Ascending aorta (tissue), 2 donors: ENCODE measurements around the gene ATPAF2. TPM values are rescaled to one million over a fixed set of nuclear protein-coding genes. Genes with fewer than 3 reads are reported as not detected.

Experiments
- DNase-seq, 2 donors: peaks; one replicate each; pipeline ENCODE4 v3.0.0-alpha.2; 2019; ENCODE audit warnings: low spot score in 2 of 2
- H3K27ac ChIP-seq, 2 donors: fragments of 200-600 bp; sonication (generic); one replicate each; pipeline ENCODE4 v1.5.1; 2016 to 2017; ENCODE audit warnings: mild to moderate bottlenecking in 1 of 2
- H3K27me3 ChIP-seq: fragments of 200-600 bp; sonication (generic); one replicate; pipeline ENCODE4 v1.5.1; 2017
- H3K36me3 ChIP-seq, 2 donors: fragments of 200-600 bp; sonication (generic); one replicate each; pipeline ENCODE4 v1.5.1; 2016
- H3K4me1 ChIP-seq, 2 donors: fragments of 200-600 bp; sonication (generic); one replicate each; pipeline ENCODE4 v1.5.1; 2016 to 2017; ENCODE audit warnings: mild to moderate bottlenecking in 1 of 2
- H3K4me3 ChIP-seq, 2 donors: fragments of 200-600 bp; sonication (generic); one replicate each; pipeline ENCODE4 v1.5.1; 2016 to 2017; ENCODE audit warnings: mild to moderate bottlenecking in 1 of 2
- H3K9me3 ChIP-seq, 2 donors: fragments of 200-600 bp; sonication (generic); one replicate each; pipeline ENCODE4 v1.5.1; 2016
- intact Hi-C: fragments of 100-400 bp; cut with DNase I; formaldehyde crosslinking; loops from one replicate; pipeline ENCODE4 v1.15.1; 2023
- total RNA-seq: library from RNA; depleted of rRNA; stranded (reverse); fragments of >200 nt; gene quantifications from one replicate; pipeline ENCODE4 v1.1.0, GENCODE V29; 2016
- TF ChIP-seq, protein P1 (sequence below), 3 experiments: fragments of 200-600 bp in 2 of 3; fragments of 450-650 bp in 1 of 3; sonication (generic) in 2 of 3; IDR thresholded peaks; one replicate each; pipeline ENCODE4 v1.5.1; 2016 to 2019; ENCODE audit warnings: antibody characterized with exemption in 3 of 3, mild to moderate bottlenecking in 1 of 3, moderate library complexity in 1 of 3

ATPAF2 gene
- total RNA-seq, 1 donor from 2014 or later, result 2.6 TPM

GRCh38 chr17:18035704-18036103, 3.3 kb downstream of the ATPAF2 start:
- TF ChIP-seq, protein P1, sequence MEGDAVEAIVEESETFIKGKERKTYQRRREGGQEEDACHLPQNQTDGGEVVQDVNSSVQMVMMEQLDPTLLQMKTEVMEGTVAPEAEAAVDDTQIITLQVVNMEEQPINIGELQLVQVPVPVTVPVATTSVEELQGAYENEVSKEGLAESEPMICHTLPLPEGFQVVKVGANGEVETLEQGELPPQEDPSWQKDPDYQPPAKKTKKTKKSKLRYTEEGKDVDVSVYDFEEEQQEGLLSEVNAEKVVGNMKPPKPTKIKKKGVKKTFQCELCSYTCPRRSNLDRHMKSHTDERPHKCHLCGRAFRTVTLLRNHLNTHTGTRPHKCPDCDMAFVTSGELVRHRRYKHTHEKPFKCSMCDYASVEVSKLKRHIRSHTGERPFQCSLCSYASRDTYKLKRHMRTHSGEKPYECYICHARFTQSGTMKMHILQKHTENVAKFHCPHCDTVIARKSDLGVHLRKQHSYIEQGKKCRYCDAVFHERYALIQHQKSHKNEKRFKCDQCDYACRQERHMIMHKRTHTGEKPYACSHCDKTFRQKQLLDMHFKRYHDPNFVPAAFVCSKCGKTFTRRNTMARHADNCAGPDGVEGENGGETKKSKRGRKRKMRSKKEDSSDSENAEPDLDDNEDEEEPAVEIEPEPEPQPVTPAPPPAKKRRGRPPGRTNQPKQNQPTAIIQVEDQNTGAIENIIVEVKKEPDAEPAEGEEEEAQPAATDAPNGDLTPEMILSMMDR (IDR thresholded peaks at IDR 0.05), result no peak
- DNase-seq, result no peak
- Histone ChIP-seq H3K4me1 (peaks cover 3 to 14% of the 10 kb centered on the region in 2 donors), H3K4me3 (no peak overlapping the region), H3K36me3 (no peaks in the 10 kb centered on the region), H3K27me3 (no peaks in the 10 kb centered on the region), H3K27ac (no peak overlapping the region), H3K9me3 (no peaks in the 10 kb centered on the region)
- intact Hi-C loops, result loop anchor here (5.0 to 10.0 kb wide), 5 partner anchors 143 to 753 kb away; partner anchors contain the start of genes COPS3, PEMT and RASD1

GRCh38 chr17:18033442-18034099, 5.4 kb downstream of the ATPAF2 start:
- peak in 1 of 2 donors; percentile 70 for DNase-seq

GRCh38 chr17:18031955-18032354, 7.0 kb downstream of the ATPAF2 start:
- no peak overlapping the region for H3K27ac ChIP-seq
- H3K36me3 ChIP-seq, result peaks cover 0 to 3% of the 10 kb centered on the region in 2 donors
- intact Hi-C loops, result loop anchor here (2.0 to 10.0 kb wide), 3 partner anchors 219 to 537 kb away; partner anchors contain the start of genes RAI1 and RASD1
- TF ChIP-seq, protein P1 (IDR thresholded peaks at IDR 0.05), result no peak
- no peak for DNase-seq
- H3K27me3 ChIP-seq, result no peaks in the 10 kb centered on the region
- H3K4me1 ChIP-seq, result no peaks in the 10 kb centered on the region
- no peak overlapping the region for H3K4me3 ChIP-seq
- no peaks in the 10 kb centered on the region for H3K9me3 ChIP-seq

More at GRCh38 chr17:18033442-18034099, 5.4 kb downstream of the ATPAF2 start:
- H3K4me1 ChIP-seq, result peaks cover 3 to 9% of the 10 kb centered on the region in 2 donors
- intact Hi-C loops, result loop anchor here (2.0 to 10.0 kb wide), 3 partner anchors 221 to 539 kb away; partner anchors contain the start of genes RAI1 and RASD1
- H3K27ac ChIP-seq, result no peak overlapping the region
- TF ChIP-seq, protein P1 (IDR thresholded peaks at IDR 0.05), result peak; percentile 43 to 67 (median 66)
- no peak overlapping the region for H3K4me3 ChIP-seq
- no peaks in the 10 kb centered on the region for H3K36me3 ChIP-seq
- H3K27me3 ChIP-seq, result no peaks in the 10 kb centered on the region
- no peaks in the 10 kb centered on the region for H3K9me3 ChIP-seq

- Histone ChIP-seq H3K4me3 (no peak overlapping the region), H3K4me1 (no peaks in the 10 kb centered on the region), H3K36me3 (peaks cover 6 to 8% of the 10 kb centered on the region in 2 donors), H3K27me3 (no peaks in the 10 kb centered on the region), H3K9me3 (no peaks in the 10 kb centered on the region), H3K27ac (no peak overlapping the region)
- intact Hi-C loops, result no loop called here
- TF ChIP-seq, protein P1 (IDR thresholded peaks at IDR 0.05), result no peak
- DNase-seq, result peak in 1 of 2 donors; percentile 18
Observed at GRCh38 chr17:18028952-18029540, 9.9 kb downstream of the ATPAF2 start.

- Histone ChIP-seq H3K27me3 (no peaks in the 10 kb centered on the region), H3K4me1 (no peaks in the 10 kb centered on the region), H3K9me3 (no peaks in the 10 kb centered on the region), H3K4me3 (no peak overlapping the region), H3K27ac (no peak overlapping the region), H3K36me3 (peaks cover 9 to 10% of the 10 kb centered on the region in 2 donors)
- TF ChIP-seq, protein P1 (IDR thresholded peaks at IDR 0.05), result no peak
- intact Hi-C loops, result no loop called here
- peak in 1 of 2 donors; percentile 41 for DNase-seq
Observed at GRCh38 chr17:18028114-18028951, 10.6 kb downstream of the ATPAF2 start.
